PFSK-1 (cell line): ENCODE measurements around the gene U2AF2.

Experiments
- FOXP2 ChIP-seq: optimal IDR thresholded peaks from 2 replicates; pipeline ENCODE3; 2011; ENCODE audit warnings: borderline replicate concordance, control low read depth, inconsistent platforms; ENCODE audit not compliant: insufficient read depth; ENCODE audit errors: extremely low read length, extremely low read depth
- POLR2AphosphoS5 ChIP-seq: IDR thresholded peaks from 2 replicates; pipeline ENCODE4 v1.6.1; 2012; ENCODE audit warnings: low read depth, mild to moderate bottlenecking, control low read depth, low read length, moderate library complexity
- SIN3A ChIP-seq: IDR thresholded peaks from 2 replicates; pipeline ENCODE4 v1.6.1; 2012; ENCODE audit warnings: mild to moderate bottlenecking, low read length, moderate library complexity, borderline replicate concordance; ENCODE audit not compliant: insufficient read depth
- TAF1 ChIP-seq: IDR thresholded peaks from 2 replicates; pipeline ENCODE4 v1.6.1; 2012; ENCODE audit warnings: low read length, control low read depth, borderline replicate concordance; ENCODE audit not compliant: insufficient read depth
- TF ChIP-seq, protein P1 (sequence below), 2 experiments: IDR thresholded peaks; 2 replicates each; pipeline versions ENCODE4 v1.6.1 to v1.8.0; 2011 to 2012; ENCODE audit warnings: low read depth in 2 of 2, low read length in 2 of 2, control low read depth in 1 of 2, inconsistent platforms in 1 of 2, mild to moderate bottlenecking in 1 of 2, moderate library complexity in 1 of 2; ENCODE audit not compliant: insufficient read depth in 1 of 2

DNA sequence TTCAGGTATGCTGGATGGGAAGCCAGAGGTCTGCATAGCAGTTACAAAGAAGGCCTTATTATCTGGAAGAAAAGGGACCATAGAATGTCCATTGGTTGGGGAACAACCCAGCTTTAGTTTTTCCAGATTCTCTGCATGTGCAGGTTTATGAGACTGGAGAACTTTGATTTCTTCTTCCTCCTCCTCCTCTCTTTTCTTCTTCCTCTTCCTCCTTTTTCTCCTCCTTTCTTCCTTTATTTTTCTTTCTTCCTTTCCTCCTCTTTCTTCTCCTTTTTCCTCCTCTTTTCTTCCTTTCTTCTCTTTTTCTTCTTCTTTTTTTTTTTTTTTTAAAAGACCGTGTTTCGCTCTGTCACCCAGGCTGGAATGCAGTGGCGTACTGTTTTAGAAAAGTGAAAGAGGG, 51.1 kb downstream of the U2AF2 start:
- no peak for TF ChIP-seq FOXP2
- TF ChIP-seq POLR2AphosphoS5 = no peak
- no peak for TF ChIP-seq TAF1
- no peak for TF ChIP-seq SIN3A
- TF ChIP-seq, protein P1, sequence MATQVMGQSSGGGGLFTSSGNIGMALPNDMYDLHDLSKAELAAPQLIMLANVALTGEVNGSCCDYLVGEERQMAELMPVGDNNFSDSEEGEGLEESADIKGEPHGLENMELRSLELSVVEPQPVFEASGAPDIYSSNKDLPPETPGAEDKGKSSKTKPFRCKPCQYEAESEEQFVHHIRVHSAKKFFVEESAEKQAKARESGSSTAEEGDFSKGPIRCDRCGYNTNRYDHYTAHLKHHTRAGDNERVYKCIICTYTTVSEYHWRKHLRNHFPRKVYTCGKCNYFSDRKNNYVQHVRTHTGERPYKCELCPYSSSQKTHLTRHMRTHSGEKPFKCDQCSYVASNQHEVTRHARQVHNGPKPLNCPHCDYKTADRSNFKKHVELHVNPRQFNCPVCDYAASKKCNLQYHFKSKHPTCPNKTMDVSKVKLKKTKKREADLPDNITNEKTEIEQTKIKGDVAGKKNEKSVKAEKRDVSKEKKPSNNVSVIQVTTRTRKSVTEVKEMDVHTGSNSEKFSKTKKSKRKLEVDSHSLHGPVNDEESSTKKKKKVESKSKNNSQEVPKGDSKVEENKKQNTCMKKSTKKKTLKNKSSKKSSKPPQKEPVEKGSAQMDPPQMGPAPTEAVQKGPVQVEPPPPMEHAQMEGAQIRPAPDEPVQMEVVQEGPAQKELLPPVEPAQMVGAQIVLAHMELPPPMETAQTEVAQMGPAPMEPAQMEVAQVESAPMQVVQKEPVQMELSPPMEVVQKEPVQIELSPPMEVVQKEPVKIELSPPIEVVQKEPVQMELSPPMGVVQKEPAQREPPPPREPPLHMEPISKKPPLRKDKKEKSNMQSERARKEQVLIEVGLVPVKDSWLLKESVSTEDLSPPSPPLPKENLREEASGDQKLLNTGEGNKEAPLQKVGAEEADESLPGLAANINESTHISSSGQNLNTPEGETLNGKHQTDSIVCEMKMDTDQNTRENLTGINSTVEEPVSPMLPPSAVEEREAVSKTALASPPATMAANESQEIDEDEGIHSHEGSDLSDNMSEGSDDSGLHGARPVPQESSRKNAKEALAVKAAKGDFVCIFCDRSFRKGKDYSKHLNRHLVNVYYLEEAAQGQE (IDR thresholded peaks at IDR 0.05; ENCODE audit: insufficient read depth in 1 of 2, low read depth in 2 of 2, low read length in 2 of 2) = no peak
